GM19238 (cell line): ENCODE data around the gene CYP19A1.
"Not testable (repeated sequence)": the region's sequence is repeated elsewhere in the genome, so short reads cannot be mapped to it uniquely, and the experiment has no call there.

Experiments used
- DNase-seq: peaks from one replicate; pipeline ENCODE4 v3.0.0; 2011; ENCODE audit warnings: low spot score; ENCODE audit not compliant: insufficient read length

CYP19A1 gene

GRCh38 chr15:51298620-51299019, 39.8 kb downstream of the CYP19A1 start:
- DNase-seq, result no peak

GRCh38 chr15:51290720-51291119, 47.7 kb downstream of the CYP19A1 start:
- no peak for DNase-seq

GRCh38 chr15:51289290-51289689, 49.1 kb downstream of the CYP19A1 start:
- no peak for DNase-seq

GRCh38 chr15:51288143-51289065, 50.0 kb downstream of the CYP19A1 start:
- no peak for DNase-seq

GRCh38 chr15:51286816-51287215, 51.6 kb downstream of the CYP19A1 start:
- no peak for DNase-seq

GRCh38 chr15:51285399-51285798, 53.0 kb downstream of the CYP19A1 start:
- no peak for DNase-seq

- no peak for DNase-seq
Observed at GRCh38 chr15:51284871-51285270, 53.5 kb downstream of the CYP19A1 start.

- no peak for DNase-seq
Observed at GRCh38 chr15:51283026-51283425, 55.4 kb downstream of the CYP19A1 start.

- not testable (repeated sequence) for DNase-seq
Observed at GRCh38 chr15:51282241-51282640, 56.2 kb downstream of the CYP19A1 start.

- DNase-seq, result no peak
Observed at GRCh38 chr15:51281368-51281967, 56.9 kb downstream of the CYP19A1 start.

GRCh38 chr15:51280838-51281237, 57.6 kb downstream of the CYP19A1 start:
- DNase-seq, result no peak

GRCh38 chr15:51279391-51279790, 59.0 kb downstream of the CYP19A1 start:
- no peak for DNase-seq

GRCh38 chr15:51277101-51277500, 61.3 kb downstream of the CYP19A1 start:
- DNase-seq, result no peak

- DNase-seq, result no peak
Observed at GRCh38 chr15:51274956-51275355, 63.4 kb downstream of the CYP19A1 start.

GRCh38 chr15:51270706-51271105, 67.7 kb downstream of the CYP19A1 start:
- no peak for DNase-seq

GRCh38 chr15:51269496-51269895, 68.9 kb downstream of the CYP19A1 start:
- DNase-seq, result no peak

- DNase-seq, result no peak
Observed at GRCh38 chr15:51267703-51268083, 70.7 kb downstream of the CYP19A1 start.

GRCh38 chr15:51267051-51267702, 71.2 kb downstream of the CYP19A1 start:
- DNase-seq, result no peak

GRCh38 chr15:51266656-51267050, 71.7 kb downstream of the CYP19A1 start:
- DNase-seq, result no peak

- DNase-seq, result no peak
Observed at GRCh38 chr15:51265037-51265555, 73.3 kb downstream of the CYP19A1 start.

- DNase-seq, result no peak
Observed at GRCh38 chr15:51263726-51264125, 74.7 kb downstream of the CYP19A1 start.

GRCh38 chr15:51263116-51263515, 75.3 kb downstream of the CYP19A1 start:
- DNase-seq, result no peak
